HG03520 (cell line): Measurements from ENCODE around the gene PDAP1.
"Not testable (repeated sequence)": the region's sequence is repeated elsewhere in the genome, so short reads cannot be mapped to it uniquely, and the experiment has no call there.

Source experiments
- ATAC-seq: cut with Tn5 transposase; IDR thresholded peaks from one replicate; pipeline ENCODE4 v1.9.1; 2021; ENCODE audit warnings: mild to moderate bottlenecking, moderate library complexity; ENCODE audit not compliant: unreplicated experiment

The PDAP1 gene

GRCh38 chr7:99357701-99358490, 50.5 kb downstream of the PDAP1 start:
- no peak for ATAC-seq

- ATAC-seq = no peak
Observed at GRCh38 chr7:99355098-99355497, 53.3 kb downstream of the PDAP1 start.

GRCh38 chr7:99352247-99352646, 56.1 kb downstream of the PDAP1 start:
- no peak for ATAC-seq

GRCh38 chr7:99350641-99351040, 57.8 kb downstream of the PDAP1 start:
- ATAC-seq = not testable (repeated sequence)
